Astrocyte of the spinal cord (primary cell): ENCODE measurements around the gene RBP3.
A peak's percentile ranks its signal among the peaks of the same experiment; 100 is the strongest.

Experiments used
- DNase-seq: peaks from one replicate; pipeline ENCODE4 v3.0.0; 2011; ENCODE audit warnings: low read depth, low spot score
- H3K4me3 ChIP-seq: 2 replicates; pipeline ENCODE4 v1.5.1; 2011; ENCODE audit warnings: low read depth, mild to moderate bottlenecking, low read length, moderate library complexity
- CTCF ChIP-seq: IDR thresholded peaks from 2 replicates; pipeline ENCODE4 v1.5.1; 2012; ENCODE audit warnings: low read depth, mild to moderate bottlenecking, low read length, inconsistent platforms
- in situ Hi-C: cut with HindIII; loops from 2 replicates; pipeline ENCODE4 v1.10.0; 2017; ENCODE audit warnings: low sequenced_read_pairs

RBP3 gene

GRCh38 chr10:47354165-47354564 lies 6.0 kb downstream of the RBP3 start:
- peak; percentile 39 for TF ChIP-seq CTCF
- peak; percentile 11 for DNase-seq
- in situ Hi-C loops, result no loop called here
- no peak overlapping the region for H3K4me3 ChIP-seq

- H3K4me3 ChIP-seq, result no peak overlapping the region
- DNase-seq, result no peak
- in situ Hi-C loops, result no loop called here
- no peak for TF ChIP-seq CTCF
Observed at GRCh38 chr10:47354900-47355299, 6.7 kb downstream of the RBP3 start.

- no peak for DNase-seq
- in situ Hi-C loops, result no loop called here
- H3K4me3 ChIP-seq, result no peak overlapping the region
- no peak for TF ChIP-seq CTCF
Observed at GRCh38 chr10:47356708-47357107, 8.5 kb downstream of the RBP3 start.

DNA sequence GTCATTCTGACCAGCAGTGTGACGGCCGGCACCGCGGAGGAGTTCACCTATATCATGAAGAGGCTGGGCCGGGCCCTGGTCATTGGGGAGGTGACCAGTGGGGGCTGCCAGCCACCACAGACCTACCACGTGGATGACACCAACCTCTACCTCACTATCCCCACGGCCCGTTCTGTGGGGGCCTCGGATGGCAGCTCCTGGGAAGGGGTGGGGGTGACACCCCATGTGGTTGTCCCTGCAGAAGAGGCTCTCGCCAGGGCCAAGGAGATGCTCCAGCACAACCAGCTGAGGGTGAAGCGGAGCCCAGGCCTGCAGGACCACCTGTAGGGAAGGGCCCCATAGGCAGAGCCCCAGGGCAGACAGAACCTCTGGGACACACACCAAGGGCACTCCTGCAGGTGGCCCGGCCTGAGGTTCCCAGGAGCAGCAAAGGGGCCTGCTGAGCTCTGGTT lies 9.0 kb downstream of the RBP3 start:
- TF ChIP-seq CTCF, result no peak
- in situ Hi-C loops, result no loop called here
- no peak overlapping the region for H3K4me3 ChIP-seq
- DNase-seq, result no peak

DNA sequence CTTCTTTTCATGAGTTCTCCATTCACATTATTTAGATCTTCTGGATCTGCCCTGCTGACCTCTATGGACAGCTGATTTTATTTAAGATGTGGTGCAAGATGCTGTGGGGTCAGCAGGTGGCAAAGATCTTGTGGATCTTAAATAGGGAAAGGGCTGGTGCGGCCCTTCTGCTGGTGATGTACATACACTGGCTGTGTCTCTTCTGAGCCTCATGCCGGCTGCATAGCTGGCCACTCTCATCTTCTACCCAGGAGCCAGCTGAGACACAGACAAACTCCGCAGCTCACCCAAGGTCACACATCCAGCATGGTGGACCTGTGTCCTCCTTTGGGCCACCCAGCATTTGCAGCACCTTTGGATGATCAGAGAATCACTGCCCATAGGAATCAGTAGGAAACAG lies 9.7 kb downstream of the RBP3 start:
- no peak for TF ChIP-seq CTCF
- no peak overlapping the region for H3K4me3 ChIP-seq
- in situ Hi-C loops, result no loop called here
- DNase-seq, result no peak

- no peak for DNase-seq
- TF ChIP-seq CTCF, result no peak
- in situ Hi-C loops, result no loop called here
- H3K4me3 ChIP-seq, result no peak overlapping the region
Observed at GRCh38 chr10:47358457-47358856, 10.3 kb downstream of the RBP3 start.

- no peak for DNase-seq
- in situ Hi-C loops, result no loop called here
Observed at GRCh38 chr10:47359101-47359500, 10.9 kb downstream of the RBP3 start.

More at GRCh38 chr10:47359101-47359500, 10.9 kb downstream of the RBP3 start:
- TF ChIP-seq CTCF, result no peak
- H3K4me3 ChIP-seq, result no peak overlapping the region
